HL-60/S4 (cell line): Measurements from ENCODE around the gene XPA.

Experiments
- in situ Hi-C: fragments of 300-500 bp; cut with MboI; formaldehyde crosslinking; loops from 2 replicates; pipeline ENCODE4 v1.14.3; 2022; ENCODE audit warnings: low sequenced_read_pairs

Gene XPA

GRCh38 chr9:97704345-97704677, 7.2 kb upstream of the XPA start:
- in situ Hi-C loops, result loop anchor here (10.0 kb wide), 1 partner anchor 200 kb away; no protein-coding TSS in a partner anchor

GRCh38 chr9:97703437-97704344, 6.6 kb upstream of the XPA start:
- in situ Hi-C loops, result loop anchor here (10.0 kb wide), 1 partner anchor 201 kb away; no protein-coding TSS in a partner anchor

GRCh38 chr9:97699824-97700223, 2.7 kb upstream of the XPA start:
- in situ Hi-C loops, result loop anchor here (10.0 to 25.0 kb wide), 2 partner anchors 205 to 562 kb away; partner anchors contain the start of gene TBC1D2

GRCh38 chr9:97699281-97699680, 2.1 kb upstream of the XPA start:
- in situ Hi-C loops, result loop anchor here (25.0 kb wide), 1 partner anchor 563 kb away; the partner anchor contains the start of gene TBC1D2

- in situ Hi-C loops, result loop anchor here (25.0 kb wide), 1 partner anchor 563 kb away; the partner anchor contains the start of gene TBC1D2
Measured at GRCh38 chr9:97698865-97699264, 1.7 kb upstream of the XPA start.

- in situ Hi-C loops, result loop anchor here (25.0 kb wide), 1 partner anchor 564 kb away; the partner anchor contains the start of gene TBC1D2
Measured at GRCh38 chr9:97697837-97698236, 697 bp upstream of the XPA start.

- in situ Hi-C loops, result loop anchor here (25.0 kb wide), 1 partner anchor 566 kb away; the partner anchor contains the start of gene TBC1D2
Measured at GRCh38 chr9:97695995-97696802, 941 bp downstream of the XPA start.

- in situ Hi-C loops, result loop anchor here (25.0 kb wide), 1 partner anchor 567 kb away; the partner anchor contains the start of gene TBC1D2
Measured at GRCh38 chr9:97695390-97695789, 1.8 kb downstream of the XPA start.

- in situ Hi-C loops, result loop anchor here (25.0 kb wide), 1 partner anchor 568 kb away; the partner anchor contains the start of gene TBC1D2
Measured at GRCh38 chr9:97694769-97695168, 2.4 kb downstream of the XPA start.

- in situ Hi-C loops, result loop anchor here (25.0 kb wide), 1 partner anchor 573 kb away; the partner anchor contains the start of gene TBC1D2
Measured at GRCh38 chr9:97689401-97690180, 7.5 kb downstream of the XPA start.

GRCh38 chr9:97688654-97689053, 8.5 kb downstream of the XPA start:
- in situ Hi-C loops, result loop anchor here (25.0 kb wide), 1 partner anchor 574 kb away; the partner anchor contains the start of gene TBC1D2

- in situ Hi-C loops, result loop anchor here (25.0 kb wide), 1 partner anchor 580 kb away; the partner anchor contains the start of gene TBC1D2
Measured at GRCh38 chr9:97682242-97682641, 14.9 kb downstream of the XPA start.

GRCh38 chr9:97675655-97676054, 21.5 kb downstream of the XPA start:
- in situ Hi-C loops, result loop anchor here (25.0 kb wide), 1 partner anchor 587 kb away; the partner anchor contains the start of gene TBC1D2

- in situ Hi-C loops, result no loop called here
Measured at GRCh38 chr9:97673922-97674321, 23.2 kb downstream of the XPA start.

GRCh38 chr9:97672403-97672802, 24.7 kb downstream of the XPA start:
- in situ Hi-C loops, result no loop called here

GRCh38 chr9:97670586-97670985, 26.6 kb downstream of the XPA start:
- in situ Hi-C loops, result no loop called here

GRCh38 chr9:97668485-97668884, 28.7 kb downstream of the XPA start:
- in situ Hi-C loops, result no loop called here

GRCh38 chr9:97666907-97667686, 30.0 kb downstream of the XPA start:
- in situ Hi-C loops, result no loop called here

- in situ Hi-C loops, result no loop called here
Measured at GRCh38 chr9:97665742-97666141, 31.4 kb downstream of the XPA start.
